Measurements from ENCODE around the gene COL5A2. TPM values are rescaled to one million over a fixed set of nuclear protein-coding genes. Genes with fewer than 3 reads are reported as not detected.

The COL5A2 gene
- total and polyA plus RNA-seq, 4 donors, result 3.2 to 83.5 (median 9.1) TPM

DNA sequence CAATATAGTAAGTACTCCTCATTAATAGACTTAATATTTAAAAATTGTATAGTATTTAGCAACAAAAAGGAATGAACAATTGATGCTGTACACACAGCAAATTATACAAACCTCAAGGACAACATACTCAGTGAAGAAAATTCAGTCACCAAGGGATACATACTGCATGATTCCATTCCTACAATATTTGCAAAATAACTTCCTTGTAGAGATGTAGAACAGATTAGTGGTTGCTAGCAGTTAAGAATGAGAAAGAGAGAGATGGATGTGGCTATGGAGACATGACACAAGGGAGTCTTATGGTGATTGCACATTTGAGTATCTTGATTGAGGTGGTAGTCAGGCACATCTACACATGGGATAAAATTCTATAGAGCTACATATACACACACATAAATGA, 179.3 kb downstream of the COL5A2 start:
- no peaks in the 10 kb centered on the region for H3K9me3 ChIP-seq (ENCODE audit: control insufficient read depth in 4 of 4, low read length in 3 of 4)
- no peaks in the 10 kb centered on the region for H3K27me3 ChIP-seq (ENCODE audit: control insufficient read depth in 4 of 4, insufficient read depth in 4 of 4, low read length in 3 of 4)
- H3K4me1 ChIP-seq (ENCODE audit: control insufficient read depth in 4 of 4, insufficient read depth in 4 of 4, low read length in 3 of 4), result peaks cover 0 to 2% (median 0%) of the 10 kb centered on the region in 4 donors
- H3K36me3 ChIP-seq (ENCODE audit: control insufficient read depth in 4 of 4, insufficient read depth in 3 of 4, low read depth in 1 of 4, low read length in 3 of 4), result no peaks in the 10 kb centered on the region
- no peak for DNase-seq (ENCODE audit: low spot score)
- H3K27ac ChIP-seq (ENCODE audit: low read depth in 1 of 2, low read length in 2 of 2), result no peak overlapping the region
- H3K4me3 ChIP-seq (ENCODE audit: low read depth in 1 of 3, low read length in 3 of 3), result no peak overlapping the region
- no peak overlapping the region for H3K9ac ChIP-seq (ENCODE audit: low read depth in 1 of 2, low read length in 2 of 2)
- TF ChIP-seq, protein P1, sequence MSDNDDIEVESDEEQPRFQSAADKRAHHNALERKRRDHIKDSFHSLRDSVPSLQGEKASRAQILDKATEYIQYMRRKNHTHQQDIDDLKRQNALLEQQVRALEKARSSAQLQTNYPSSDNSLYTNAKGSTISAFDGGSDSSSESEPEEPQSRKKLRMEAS (IDR thresholded peaks at IDR 0.05), result no peak
- TF ChIP-seq, protein P2, sequence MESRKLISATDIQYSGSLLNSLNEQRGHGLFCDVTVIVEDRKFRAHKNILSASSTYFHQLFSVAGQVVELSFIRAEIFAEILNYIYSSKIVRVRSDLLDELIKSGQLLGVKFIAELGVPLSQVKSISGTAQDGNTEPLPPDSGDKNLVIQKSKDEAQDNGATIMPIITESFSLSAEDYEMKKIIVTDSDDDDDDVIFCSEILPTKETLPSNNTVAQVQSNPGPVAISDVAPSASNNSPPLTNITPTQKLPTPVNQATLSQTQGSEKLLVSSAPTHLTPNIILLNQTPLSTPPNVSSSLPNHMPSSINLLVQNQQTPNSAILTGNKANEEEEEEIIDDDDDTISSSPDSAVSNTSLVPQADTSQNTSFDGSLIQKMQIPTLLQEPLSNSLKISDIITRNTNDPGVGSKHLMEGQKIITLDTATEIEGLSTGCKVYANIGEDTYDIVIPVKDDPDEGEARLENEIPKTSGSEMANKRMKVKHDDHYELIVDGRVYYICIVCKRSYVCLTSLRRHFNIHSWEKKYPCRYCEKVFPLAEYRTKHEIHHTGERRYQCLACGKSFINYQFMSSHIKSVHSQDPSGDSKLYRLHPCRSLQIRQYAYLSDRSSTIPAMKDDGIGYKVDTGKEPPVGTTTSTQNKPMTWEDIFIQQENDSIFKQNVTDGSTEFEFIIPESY (IDR thresholded peaks at IDR 0.05), result no peak
- TF ChIP-seq, protein P3, sequence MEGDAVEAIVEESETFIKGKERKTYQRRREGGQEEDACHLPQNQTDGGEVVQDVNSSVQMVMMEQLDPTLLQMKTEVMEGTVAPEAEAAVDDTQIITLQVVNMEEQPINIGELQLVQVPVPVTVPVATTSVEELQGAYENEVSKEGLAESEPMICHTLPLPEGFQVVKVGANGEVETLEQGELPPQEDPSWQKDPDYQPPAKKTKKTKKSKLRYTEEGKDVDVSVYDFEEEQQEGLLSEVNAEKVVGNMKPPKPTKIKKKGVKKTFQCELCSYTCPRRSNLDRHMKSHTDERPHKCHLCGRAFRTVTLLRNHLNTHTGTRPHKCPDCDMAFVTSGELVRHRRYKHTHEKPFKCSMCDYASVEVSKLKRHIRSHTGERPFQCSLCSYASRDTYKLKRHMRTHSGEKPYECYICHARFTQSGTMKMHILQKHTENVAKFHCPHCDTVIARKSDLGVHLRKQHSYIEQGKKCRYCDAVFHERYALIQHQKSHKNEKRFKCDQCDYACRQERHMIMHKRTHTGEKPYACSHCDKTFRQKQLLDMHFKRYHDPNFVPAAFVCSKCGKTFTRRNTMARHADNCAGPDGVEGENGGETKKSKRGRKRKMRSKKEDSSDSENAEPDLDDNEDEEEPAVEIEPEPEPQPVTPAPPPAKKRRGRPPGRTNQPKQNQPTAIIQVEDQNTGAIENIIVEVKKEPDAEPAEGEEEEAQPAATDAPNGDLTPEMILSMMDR (IDR thresholded peaks at IDR 0.05; ENCODE audit: low read depth, low read length, missing input control), result no peak
- no peak for TF ChIP-seq NR2F2 (IDR thresholded peaks at IDR 0.05)
- no peak for TF ChIP-seq JUND (IDR thresholded peaks at IDR 0.05)

DNA sequence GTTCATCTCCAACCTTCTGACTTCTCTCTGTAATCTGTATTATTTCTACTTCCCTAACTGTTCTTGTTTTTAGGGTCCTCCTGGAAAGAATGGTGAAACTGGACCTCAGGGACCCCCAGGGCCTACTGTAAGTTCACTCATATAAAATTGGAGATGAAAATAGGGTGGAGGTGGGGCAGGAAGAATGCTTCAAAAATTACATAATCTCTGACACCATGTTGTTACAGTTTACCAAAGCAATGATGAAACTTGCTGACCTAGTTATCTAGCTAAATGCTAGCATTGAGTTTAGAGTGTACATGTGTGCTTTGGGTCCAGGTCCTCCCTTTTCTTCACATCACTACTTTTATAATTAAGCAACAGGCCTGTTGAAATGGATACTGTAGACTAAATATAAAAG, 182.3 kb downstream of the COL5A2 start:
- DNase-seq (ENCODE audit: low spot score), result no peak
- no peak overlapping the region for H3K9ac ChIP-seq (ENCODE audit: low read depth in 1 of 2, low read length in 2 of 2)
- no peak overlapping the region for H3K27ac ChIP-seq (ENCODE audit: low read depth in 1 of 2, low read length in 2 of 2)
- no peaks in the 10 kb centered on the region for H3K27me3 ChIP-seq (ENCODE audit: control insufficient read depth in 4 of 4, insufficient read depth in 4 of 4, low read length in 3 of 4)
- TF ChIP-seq, protein P3 (IDR thresholded peaks at IDR 0.05; ENCODE audit: low read depth, low read length, missing input control), result no peak
- H3K9me3 ChIP-seq (ENCODE audit: control insufficient read depth in 4 of 4, low read length in 3 of 4), result no peaks in the 10 kb centered on the region
- no peaks in the 10 kb centered on the region for H3K4me1 ChIP-seq (ENCODE audit: control insufficient read depth in 4 of 4, insufficient read depth in 4 of 4, low read length in 3 of 4)
- no peaks in the 10 kb centered on the region for H3K36me3 ChIP-seq (ENCODE audit: control insufficient read depth in 4 of 4, insufficient read depth in 3 of 4, low read depth in 1 of 4, low read length in 3 of 4)
- H3K4me3 ChIP-seq (ENCODE audit: low read depth in 1 of 3, low read length in 3 of 3), result no peak overlapping the region

DNA sequence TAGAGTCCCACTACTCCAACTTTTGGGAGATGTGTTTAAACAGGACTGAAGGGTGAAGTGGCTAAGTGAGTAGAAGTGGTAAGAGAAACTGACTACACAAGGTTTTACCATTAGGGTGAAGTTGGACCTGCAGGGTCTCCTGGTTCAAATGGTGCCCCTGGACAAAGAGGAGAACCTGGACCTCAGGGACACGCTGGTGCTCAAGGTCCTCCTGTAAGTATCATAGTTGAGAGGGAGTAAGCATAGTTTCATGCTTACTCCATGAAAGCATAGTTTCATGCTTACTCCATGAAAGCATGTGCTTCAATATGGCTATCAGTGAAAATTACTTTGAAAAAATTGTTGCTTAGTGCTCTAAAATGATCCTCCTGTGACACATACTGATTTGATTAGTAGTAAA, 186.3 kb downstream of the COL5A2 start:
- WGBS, result 76% methylated on average over 1 of the region's 1 CpG
- Histone ChIP-seq H3K9me3 (ENCODE audit: control insufficient read depth in 4 of 4, low read length in 3 of 4) (no peaks in the 10 kb centered on the region), H3K27ac (ENCODE audit: low read depth in 1 of 2, low read length in 2 of 2) (no peak overlapping the region), H3K4me1 (ENCODE audit: control insufficient read depth in 4 of 4, insufficient read depth in 4 of 4, low read length in 3 of 4) (no peaks in the 10 kb centered on the region), H3K27me3 (ENCODE audit: control insufficient read depth in 4 of 4, insufficient read depth in 4 of 4, low read length in 3 of 4) (no peaks in the 10 kb centered on the region), H3K4me3 (ENCODE audit: low read depth in 1 of 3, low read length in 3 of 3) (no peak overlapping the region), H3K36me3 (ENCODE audit: control insufficient read depth in 4 of 4, insufficient read depth in 3 of 4, low read depth in 1 of 4, low read length in 3 of 4) (no peaks in the 10 kb centered on the region), H3K9ac (ENCODE audit: low read depth in 1 of 2, low read length in 2 of 2) (no peak overlapping the region)
- DNase-seq (ENCODE audit: low spot score), result no peak
- TF ChIP-seq RAD21 (IDR thresholded peaks at IDR 0.05) (no peak), TAF1 (conservative IDR thresholded peaks at IDR 0.05) (no peak), FOXA1 (IDR thresholded peaks at IDR 0.05) (no peak), SP1 (IDR thresholded peaks at IDR 0.05) (no peak), EGR1 (IDR thresholded peaks at IDR 0.05; ENCODE audit: low read depth in 2 of 2) (no peak), YY1 (IDR thresholded peaks at IDR 0.05) (no peak), RXRA (IDR thresholded peaks at IDR 0.05) (no peak), HNF4A (conservative IDR thresholded peaks at IDR 0.05) (no peak), NR2F2 (IDR thresholded peaks at IDR 0.05) (no peak), GABPA (IDR thresholded peaks at IDR 0.05 in 1 of 2, conservative IDR thresholded peaks at IDR 0.05 in 1 of 2) (no peak)
- TF ChIP-seq, protein P4, sequence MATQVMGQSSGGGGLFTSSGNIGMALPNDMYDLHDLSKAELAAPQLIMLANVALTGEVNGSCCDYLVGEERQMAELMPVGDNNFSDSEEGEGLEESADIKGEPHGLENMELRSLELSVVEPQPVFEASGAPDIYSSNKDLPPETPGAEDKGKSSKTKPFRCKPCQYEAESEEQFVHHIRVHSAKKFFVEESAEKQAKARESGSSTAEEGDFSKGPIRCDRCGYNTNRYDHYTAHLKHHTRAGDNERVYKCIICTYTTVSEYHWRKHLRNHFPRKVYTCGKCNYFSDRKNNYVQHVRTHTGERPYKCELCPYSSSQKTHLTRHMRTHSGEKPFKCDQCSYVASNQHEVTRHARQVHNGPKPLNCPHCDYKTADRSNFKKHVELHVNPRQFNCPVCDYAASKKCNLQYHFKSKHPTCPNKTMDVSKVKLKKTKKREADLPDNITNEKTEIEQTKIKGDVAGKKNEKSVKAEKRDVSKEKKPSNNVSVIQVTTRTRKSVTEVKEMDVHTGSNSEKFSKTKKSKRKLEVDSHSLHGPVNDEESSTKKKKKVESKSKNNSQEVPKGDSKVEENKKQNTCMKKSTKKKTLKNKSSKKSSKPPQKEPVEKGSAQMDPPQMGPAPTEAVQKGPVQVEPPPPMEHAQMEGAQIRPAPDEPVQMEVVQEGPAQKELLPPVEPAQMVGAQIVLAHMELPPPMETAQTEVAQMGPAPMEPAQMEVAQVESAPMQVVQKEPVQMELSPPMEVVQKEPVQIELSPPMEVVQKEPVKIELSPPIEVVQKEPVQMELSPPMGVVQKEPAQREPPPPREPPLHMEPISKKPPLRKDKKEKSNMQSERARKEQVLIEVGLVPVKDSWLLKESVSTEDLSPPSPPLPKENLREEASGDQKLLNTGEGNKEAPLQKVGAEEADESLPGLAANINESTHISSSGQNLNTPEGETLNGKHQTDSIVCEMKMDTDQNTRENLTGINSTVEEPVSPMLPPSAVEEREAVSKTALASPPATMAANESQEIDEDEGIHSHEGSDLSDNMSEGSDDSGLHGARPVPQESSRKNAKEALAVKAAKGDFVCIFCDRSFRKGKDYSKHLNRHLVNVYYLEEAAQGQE (IDR thresholded peaks at IDR 0.05), result no peak
- TF ChIP-seq, protein P5, sequence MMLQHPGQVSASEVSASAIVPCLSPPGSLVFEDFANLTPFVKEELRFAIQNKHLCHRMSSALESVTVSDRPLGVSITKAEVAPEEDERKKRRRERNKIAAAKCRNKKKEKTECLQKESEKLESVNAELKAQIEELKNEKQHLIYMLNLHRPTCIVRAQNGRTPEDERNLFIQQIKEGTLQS (IDR thresholded peaks at IDR 0.05), result no peak
- TF ChIP-seq, protein P3 (IDR thresholded peaks at IDR 0.05; ENCODE audit: low read depth, low read length, missing input control), result no peak
